ENCODE data around the gene CDCA7L.

CDCA7L gene

GRCh38 chr7:21947946-21948345 is 2.2 kb upstream of the CDCA7L start:
- Histone ChIP-seq H3K9ac (ENCODE audit: low read depth, low read length, poor library complexity, severe bottlenecking) (no peak overlapping the region), H3F3A (ENCODE audit: low read depth) (peaks cover 11% of the 10 kb centered on the region), H3K79me2 (ENCODE audit: insufficient read depth, low read length) (peaks cover 21% of the 10 kb centered on the region), H3K4me2 (ENCODE audit: low read depth, low read length, poor library complexity, severe bottlenecking) (peak overlapping the region; percentile 48), H2AFZ (ENCODE audit: low read length) (no peak overlapping the region), H3K4me1 (ENCODE audit: insufficient read depth, low read length, poor library complexity, severe bottlenecking) (peaks cover 48% of the 10 kb centered on the region), H3K9me3 (ENCODE audit: insufficient read depth, low read depth, low read length) (no peaks in the 10 kb centered on the region), H3K27me3 (ENCODE audit: insufficient read depth, low read length, poor library complexity, severe bottlenecking) (no peaks in the 10 kb centered on the region), H3K36me3 (ENCODE audit: insufficient read depth, low read length) (no peaks in the 10 kb centered on the region), H4K20me1 (ENCODE audit: insufficient read depth, low read length, poor library complexity, severe bottlenecking) (no peaks in the 10 kb centered on the region), H3K4me3 (ENCODE audit: low read length, poor library complexity, severe bottlenecking) (peak overlapping the region; percentile 16), H3K9me2 (replicated peaks; ENCODE audit: low read depth, low read length) (no peaks in the 10 kb centered on the region)
- TF ChIP-seq CTCF (conservative IDR thresholded peaks at IDR 0.05; ENCODE audit: low read length) (no peak), EZH2phosphoT487 (IDR thresholded peaks at IDR 0.05; ENCODE audit: borderline replicate concordance) (no peak)

- H3K4me1 ChIP-seq (ENCODE audit: insufficient read depth, low read length, poor library complexity, severe bottlenecking), result peaks cover 57% of the 10 kb centered on the region
- peak overlapping the region; percentile 4; the same call in 1 of the 2 replicates for H2AFZ ChIP-seq (ENCODE audit: low read length)
Measured at GRCh38 chr7:21947056-21947455, 1.4 kb upstream of the CDCA7L start.

GRCh38 chr7:21946222-21946709 is 567 bp upstream of the CDCA7L start:
- H3K27me3 ChIP-seq (ENCODE audit: insufficient read depth, low read length, poor library complexity, severe bottlenecking), result no peaks in the 10 kb centered on the region
- peaks cover 38% of the 10 kb centered on the region for H3K79me2 ChIP-seq (ENCODE audit: insufficient read depth, low read length)
- H3K4me1 ChIP-seq (ENCODE audit: insufficient read depth, low read length, poor library complexity, severe bottlenecking), result peaks cover 65% of the 10 kb centered on the region
- no peaks in the 10 kb centered on the region for H3K9me3 ChIP-seq (ENCODE audit: insufficient read depth, low read depth, low read length)
- H3K9ac ChIP-seq (ENCODE audit: low read depth, low read length, poor library complexity, severe bottlenecking), result peak overlapping the region; percentile 84
- TF ChIP-seq EZH2phosphoT487 (IDR thresholded peaks at IDR 0.05; ENCODE audit: borderline replicate concordance) (no peak), CTCF (conservative IDR thresholded peaks at IDR 0.05; ENCODE audit: low read length) (no peak)
- H3F3A ChIP-seq (ENCODE audit: low read depth), result peaks cover 11% of the 10 kb centered on the region
- no peaks in the 10 kb centered on the region for H3K36me3 ChIP-seq (ENCODE audit: insufficient read depth, low read length)
- peak overlapping the region; percentile 86 for H3K4me3 ChIP-seq (ENCODE audit: low read length, poor library complexity, severe bottlenecking)
- peak overlapping the region; percentile 49 for H2AFZ ChIP-seq (ENCODE audit: low read length)
- H3K4me2 ChIP-seq (ENCODE audit: low read depth, low read length, poor library complexity, severe bottlenecking), result peak overlapping the region; percentile 80
- no peaks in the 10 kb centered on the region for H3K9me2 ChIP-seq (replicated peaks; ENCODE audit: low read depth, low read length)
- no peaks in the 10 kb centered on the region for H4K20me1 ChIP-seq (ENCODE audit: insufficient read depth, low read length, poor library complexity, severe bottlenecking)

More at GRCh38 chr7:21947056-21947455, 1.4 kb upstream of the CDCA7L start:
- Histone ChIP-seq H3K9ac (ENCODE audit: low read depth, low read length, poor library complexity, severe bottlenecking) (no peak overlapping the region), H3K4me3 (ENCODE audit: low read length, poor library complexity, severe bottlenecking) (no peak overlapping the region), H4K20me1 (ENCODE audit: insufficient read depth, low read length, poor library complexity, severe bottlenecking) (no peaks in the 10 kb centered on the region), H3K9me3 (ENCODE audit: insufficient read depth, low read depth, low read length) (no peaks in the 10 kb centered on the region), H3F3A (ENCODE audit: low read depth) (peaks cover 11% of the 10 kb centered on the region), H3K79me2 (ENCODE audit: insufficient read depth, low read length) (peaks cover 30% of the 10 kb centered on the region), H3K9me2 (replicated peaks; ENCODE audit: low read depth, low read length) (no peaks in the 10 kb centered on the region), H3K36me3 (ENCODE audit: insufficient read depth, low read length) (no peaks in the 10 kb centered on the region), H3K27me3 (ENCODE audit: insufficient read depth, low read length, poor library complexity, severe bottlenecking) (no peaks in the 10 kb centered on the region), H3K4me2 (ENCODE audit: low read depth, low read length, poor library complexity, severe bottlenecking) (peak overlapping the region; percentile 48)
- TF ChIP-seq EZH2phosphoT487 (IDR thresholded peaks at IDR 0.05; ENCODE audit: borderline replicate concordance) (no peak), CTCF (conservative IDR thresholded peaks at IDR 0.05; ENCODE audit: low read length) (no peak)

Measured in Loucy (cell line).